Activated CD8-positive, alpha-beta T cell treated with anti-CD3 and anti-CD28 coated beads, Interleukin-2, amount 10 ng/mL, durations not matched to agents 7 days and 5 days (primary cell): ENCODE measurements around the gene MACROH2A2. TPM values are rescaled to one million over a fixed set of nuclear protein-coding genes. Genes with fewer than 3 reads are reported as not detected.
A peak's percentile ranks its signal among the peaks of the same experiment; 100 is the strongest.

Source experiments
- ATAC-seq: fragments of 150-1000 bp; cut with Tn5 transposase; one replicate; pipeline ENCODE4 v1.10.0; 2021; ENCODE audit warnings: moderate library complexity
- CTCF ChIA-PET: fragments of 350-600 bp; sonication (Branson Sonifier 250); formaldehyde crosslinking; loops from one replicate; lab custom pipeline; 2021; ENCODE audit warnings: antibody characterized with exemption; lab: Charles Lee
- POLR2A ChIA-PET: fragments of 350-600 bp; sonication (Branson Sonifier 250); formaldehyde crosslinking; loops from one replicate; lab custom pipeline; 2021; ENCODE audit warnings: antibody characterized with exemption; lab: Charles Lee
- DNase-seq: peaks from one replicate; pipeline ENCODE4 v3.0.0-alpha.2; 2020
- H3K27ac Mint-ChIP-seq: one replicate; pipeline ENCODE4 v1.8.0; 2021; ENCODE audit warnings: mild to moderate bottlenecking, mixed read lengths
- H3K27me3 Mint-ChIP-seq: one replicate; pipeline ENCODE4 v1.8.0; 2021; ENCODE audit warnings: low read depth, mixed read lengths
- H3K36me3 Mint-ChIP-seq: one replicate; pipeline ENCODE4 v1.8.0; 2021; ENCODE audit warnings: low read depth, mixed read lengths
- H3K4me1 Mint-ChIP-seq: one replicate; pipeline ENCODE4 v1.8.0; 2021; ENCODE audit warnings: low read depth, mixed read lengths
- H3K4me3 Mint-ChIP-seq: one replicate; pipeline ENCODE4 v1.8.0; 2021; ENCODE audit warnings: mild to moderate bottlenecking, mixed read lengths
- H3K9me3 Mint-ChIP-seq: one replicate; pipeline ENCODE4 v1.8.0; 2022; ENCODE audit warnings: mixed read lengths; ENCODE audit not compliant: insufficient read depth
- total RNA-seq, 2 experiments: library from RNA; stranded (reverse); gene quantifications; one replicate each; pipeline ENCODE4 v1.2.3, GENCODE V29; 2021

MACROH2A2 gene
- total RNA-seq, 2 experiments from 2014 or later, result 6.2 to 7.4 TPM

DNA sequence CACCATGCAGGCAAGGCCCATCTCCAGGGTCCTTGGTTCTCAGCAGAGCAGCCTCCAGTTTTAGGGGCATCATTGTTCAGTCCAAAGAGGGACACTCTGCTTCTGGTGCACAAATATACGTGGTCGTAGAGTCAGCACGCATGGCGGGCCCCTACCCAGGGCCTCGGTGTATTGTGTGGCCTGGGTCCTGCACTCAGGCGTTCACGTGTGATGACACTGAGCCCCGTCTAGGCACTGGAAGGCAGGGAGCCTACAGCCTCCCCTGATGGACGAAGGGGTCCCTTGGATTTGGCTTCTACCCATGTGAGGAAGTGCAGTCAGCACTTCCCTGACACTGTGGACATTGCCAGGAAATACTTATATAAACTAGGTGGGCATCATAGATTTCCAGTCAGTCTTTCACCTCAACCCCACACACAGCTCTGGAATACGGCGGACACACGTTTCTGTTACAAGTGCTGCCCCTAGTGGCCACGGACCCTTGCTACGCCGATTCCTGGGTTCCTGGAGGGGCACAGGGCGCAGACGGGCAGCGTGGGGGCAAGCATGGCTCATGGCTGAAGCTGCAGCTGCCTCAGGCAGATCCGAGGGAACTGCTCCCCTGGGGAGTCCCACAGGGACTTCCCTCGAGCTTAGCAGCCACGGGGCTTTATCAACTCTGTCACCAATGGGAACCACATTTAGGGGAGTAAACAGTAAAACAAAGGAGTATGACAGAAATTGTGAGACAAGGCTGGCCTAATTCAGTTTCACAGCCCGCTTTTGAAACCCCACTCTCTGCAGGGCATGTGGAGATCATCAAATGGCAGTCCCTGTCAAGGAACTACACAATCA, 54.5 kb downstream of the MACROH2A2 start:
- Mint-ChIP-seq H3K27me3 (no peaks in the 10 kb centered on the region), H3K9me3 (no peaks in the 10 kb centered on the region), H3K27ac (no peak overlapping the region), H3K4me3 (no peak overlapping the region), H3K36me3 (peaks cover 18% of the 10 kb centered on the region), H3K4me1 (peaks cover 25% of the 10 kb centered on the region)
- ChIA-PET POLR2A (interaction anchor here (1.6 kb wide), 1 partner anchor 9 kb away, joined by 3 read pairs; no protein-coding TSS in a partner anchor), CTCF (interaction anchor here (0.9 to 6.5 kb wide), 5 partner anchors 9 to 257 kb away, joined by 3 to 66 read pairs (median 6); partner anchors contain the start of gene TYSND1)
- DNase-seq, result no peak
- no peak for ATAC-seq

GRCh38 chr10:70109064-70109729, 56.6 kb downstream of the MACROH2A2 start:
- DNase-seq (no peak), ATAC-seq (no peak)
- ChIA-PET CTCF (interaction anchor here (0.7 to 1.0 kb wide), 2 partner anchors 9 to 57 kb away, joined by 3 to 4 read pairs; partner anchors contain the start of gene MACROH2A2), POLR2A (no interaction called here)
- Mint-ChIP-seq H3K9me3 (no peaks in the 10 kb centered on the region), H3K36me3 (peaks cover 26% of the 10 kb centered on the region), H3K27me3 (no peaks in the 10 kb centered on the region), H3K4me3 (no peak overlapping the region), H3K4me1 (peaks cover 31% of the 10 kb centered on the region), H3K27ac (no peak overlapping the region)

- Mint-ChIP-seq H3K27ac (peak overlapping the region; percentile 30), H3K36me3 (peaks cover 23% of the 10 kb centered on the region), H3K4me1 (peaks cover 27% of the 10 kb centered on the region), H3K4me3 (no peak overlapping the region), H3K9me3 (no peaks in the 10 kb centered on the region), H3K27me3 (no peaks in the 10 kb centered on the region)
- CTCF ChIA-PET, result interaction anchor here (1.6 kb wide), 1 partner anchor 16 kb away, joined by 3 read pairs; no protein-coding TSS in a partner anchor
- POLR2A ChIA-PET, result no interaction called here
- DNase-seq (no peak), ATAC-seq (no peak)
These were observed 58.9 kb downstream of the MACROH2A2 start for GRCh38 chr10:70111496-70111895.

GRCh38 chr10:70112071-70112470, 59.4 kb downstream of the MACROH2A2 start:
- ATAC-seq (no peak), DNase-seq (no peak)
- no peaks in the 10 kb centered on the region for H3K27me3 Mint-ChIP-seq
- POLR2A ChIA-PET, result no interaction called here
- CTCF ChIA-PET, result interaction anchor here (1.6 kb wide), 1 partner anchor 34 kb away, joined by 7 read pairs; the partner anchor contains the start of gene TYSND1
- H3K4me3 Mint-ChIP-seq, result no peak overlapping the region
- H3K4me1 Mint-ChIP-seq, result peaks cover 30% of the 10 kb centered on the region
- H3K36me3 Mint-ChIP-seq, result peaks cover 21% of the 10 kb centered on the region
- peak overlapping the region; percentile 30 for H3K27ac Mint-ChIP-seq
- H3K9me3 Mint-ChIP-seq, result no peaks in the 10 kb centered on the region

DNA sequence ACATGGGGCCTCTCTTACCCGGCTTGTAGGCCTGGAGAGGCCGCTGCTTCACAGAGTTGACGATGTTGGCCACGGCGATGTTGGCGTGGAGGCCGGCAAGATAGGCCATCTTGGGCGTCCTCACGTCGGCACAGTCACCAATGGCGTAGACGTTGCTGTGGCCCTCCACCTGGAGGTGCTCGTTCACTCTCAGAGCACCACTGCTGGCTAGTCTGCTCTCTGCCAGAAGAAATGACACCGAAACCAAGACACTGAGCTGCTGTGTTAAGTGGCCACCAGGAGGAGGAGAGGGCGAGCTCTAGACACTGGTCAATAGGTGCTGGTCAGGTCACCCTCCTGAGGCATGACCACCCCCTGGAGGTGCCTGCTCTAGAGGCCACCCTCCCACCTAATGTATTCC, 62.3 kb downstream of the MACROH2A2 start:
- Mint-ChIP-seq H3K36me3 (peaks cover 16% of the 10 kb centered on the region), H3K27me3 (no peaks in the 10 kb centered on the region), H3K4me1 (peaks cover 24% of the 10 kb centered on the region), H3K27ac (no peak overlapping the region), H3K9me3 (no peaks in the 10 kb centered on the region), H3K4me3 (no peak overlapping the region)
- ATAC-seq, result no peak
- ChIA-PET CTCF (interaction anchor here (1.1 to 6.7 kb wide), 12 partner anchors 10 to 290 kb away, joined by 3 to 105 read pairs (median 17); partner anchors contain the start of genes SAR1A and TYSND1), POLR2A (no interaction called here)
- no peak for DNase-seq

DNA sequence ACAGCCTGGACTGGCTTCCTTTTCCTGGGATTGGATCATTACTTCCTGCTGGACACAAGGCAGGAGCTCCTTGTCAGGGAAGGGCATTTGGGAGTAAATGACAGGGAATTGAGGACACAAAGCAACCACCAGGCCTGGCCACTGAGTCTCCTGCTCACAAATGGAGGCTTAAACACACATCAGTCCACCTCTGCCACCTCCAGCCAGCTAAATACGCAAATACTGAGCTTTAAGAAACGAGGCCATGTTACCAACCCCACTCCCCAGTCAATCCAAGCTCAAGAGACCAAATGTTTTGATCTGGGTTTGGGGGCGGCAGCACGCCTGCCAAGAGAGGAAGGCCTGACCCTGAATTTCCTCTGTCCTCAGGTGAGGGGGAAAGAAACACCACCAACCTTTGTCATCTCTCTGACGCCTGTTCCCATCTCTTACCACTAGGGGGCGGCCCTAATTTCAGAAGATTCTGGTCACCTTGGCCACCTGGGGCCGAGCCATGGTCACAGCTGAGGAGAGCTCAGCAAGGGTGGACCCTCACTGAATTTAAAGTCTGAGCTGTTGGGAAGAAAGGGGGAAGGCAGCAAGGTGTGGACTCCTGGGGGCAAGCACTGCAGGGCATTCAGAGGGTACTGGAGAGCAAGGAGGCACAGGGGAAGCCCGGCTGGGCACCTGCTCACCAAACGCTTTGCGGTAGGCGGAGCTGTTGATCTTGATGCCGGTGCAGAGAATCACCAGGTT, 63.5 kb downstream of the MACROH2A2 start:
- H3K9me3 Mint-ChIP-seq, result no peaks in the 10 kb centered on the region
- ChIA-PET POLR2A (interaction anchor here (1.1 to 2.6 kb wide), 4 partner anchors 10 to 30 kb away, joined by 3 to 9 read pairs (median 4); partner anchors contain the start of gene TYSND1), CTCF (interaction anchor here (0.6 to 6.7 kb wide), 47 partner anchors 10 to 549 kb away, joined by 3 to 105 read pairs (median 4); partner anchors contain the start of genes MACROH2A2, SAR1A and TYSND1)

GRCh38 chr10:70117646-70118045, 65.0 kb downstream of the MACROH2A2 start:
- no peak for ATAC-seq
- no peak overlapping the region for H3K4me3 Mint-ChIP-seq
- H3K27ac Mint-ChIP-seq, result no peak overlapping the region
- no peaks in the 10 kb centered on the region for H3K9me3 Mint-ChIP-seq
- DNase-seq, result no peak
- H3K4me1 Mint-ChIP-seq, result peaks cover 17% of the 10 kb centered on the region
- ChIA-PET POLR2A (interaction anchor here (1.0 to 2.6 kb wide), 2 partner anchors 25 to 28 kb away, joined by 3 to 9 read pairs; partner anchors contain the start of gene TYSND1), CTCF (interaction anchor here (1.2 to 6.7 kb wide), 10 partner anchors 9 to 246 kb away, joined by 4 to 105 read pairs (median 18); partner anchors contain the start of genes AIFM2, SAR1A and TYSND1)
- no peaks in the 10 kb centered on the region for H3K27me3 Mint-ChIP-seq
- peaks cover 23% of the 10 kb centered on the region for H3K36me3 Mint-ChIP-seq

More for the DNA sequence above, 63.5 kb downstream of the MACROH2A2 start:
- DNase-seq, result peak; percentile 72
- H3K27me3 Mint-ChIP-seq, result no peaks in the 10 kb centered on the region
- H3K4me1 Mint-ChIP-seq, result peaks cover 24% of the 10 kb centered on the region
- H3K27ac Mint-ChIP-seq, result peak overlapping the region; percentile 53
- H3K4me3 Mint-ChIP-seq, result no peak overlapping the region
- ATAC-seq, result peak; percentile 78
- peaks cover 23% of the 10 kb centered on the region for H3K36me3 Mint-ChIP-seq

DNA sequence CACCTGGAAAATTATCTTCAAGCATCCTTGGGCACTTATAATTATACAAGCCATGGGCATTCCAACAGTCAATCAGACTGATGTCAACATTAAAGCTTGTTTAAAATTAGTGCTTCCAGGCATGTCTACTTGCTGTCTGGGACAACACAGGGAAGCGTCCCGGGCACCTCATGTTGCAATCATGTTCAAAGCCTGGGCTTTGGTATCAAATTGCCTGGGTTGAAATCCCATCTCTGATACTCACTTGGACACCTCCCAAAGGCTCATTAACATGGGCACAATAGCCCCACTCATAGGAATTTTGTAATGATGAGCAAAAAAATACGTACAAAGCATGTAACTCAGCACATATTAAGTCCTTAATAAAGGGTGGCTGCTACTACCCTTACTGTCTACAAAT, 65.5 kb downstream of the MACROH2A2 start:
- peaks cover 19% of the 10 kb centered on the region for H3K36me3 Mint-ChIP-seq
- POLR2A ChIA-PET, result no interaction called here

DNA sequence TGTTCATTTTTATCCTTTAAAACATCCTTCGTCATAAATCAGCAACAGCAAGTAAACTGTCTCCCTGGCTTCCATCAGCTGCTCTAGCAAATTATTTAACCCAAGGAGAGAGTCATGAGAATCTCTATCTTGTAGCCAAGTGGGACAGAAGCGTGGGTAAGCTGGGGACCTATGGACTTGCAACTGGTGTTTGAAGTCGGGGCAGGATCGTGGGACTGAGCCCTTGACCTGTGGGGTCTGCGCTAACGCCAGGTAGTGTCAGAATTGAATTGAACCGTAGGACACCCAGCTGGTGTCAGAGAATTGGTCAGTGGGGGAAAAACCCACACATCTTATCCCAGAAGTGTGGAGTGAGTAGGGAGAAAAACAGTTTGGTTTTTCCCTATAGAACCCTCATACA, 66.6 kb downstream of the MACROH2A2 start:
- Mint-ChIP-seq H3K27me3 (no peaks in the 10 kb centered on the region), H3K9me3 (no peaks in the 10 kb centered on the region), H3K4me3 (no peak overlapping the region), H3K36me3 (peaks cover 12% of the 10 kb centered on the region), H3K27ac (no peak overlapping the region), H3K4me1 (peaks cover 15% of the 10 kb centered on the region)
- CTCF ChIA-PET, result interaction anchor here (1.2 to 6.7 kb wide), 4 partner anchors 14 to 102 kb away, joined by 3 to 105 read pairs (median 50); partner anchors contain the start of genes AIFM2 and TYSND1
- no peak for DNase-seq
- POLR2A ChIA-PET, result interaction anchor here (0.9 kb wide), 1 partner anchor 26 kb away, joined by 3 read pairs; no protein-coding TSS in a partner anchor
- no peak for ATAC-seq

More for the DNA sequence above, 65.5 kb downstream of the MACROH2A2 start:
- Mint-ChIP-seq H3K9me3 (no peaks in the 10 kb centered on the region), H3K27me3 (no peaks in the 10 kb centered on the region), H3K4me1 (peaks cover 14% of the 10 kb centered on the region), H3K4me3 (no peak overlapping the region), H3K27ac (no peak overlapping the region)
- DNase-seq, result no peak
- CTCF ChIA-PET, result interaction anchor here (1.2 to 6.7 kb wide), 8 partner anchors 8 to 246 kb away, joined by 3 to 105 read pairs (median 22); partner anchors contain the start of genes AIFM2 and TYSND1
- no peak for ATAC-seq

GRCh38 chr10:70119623-70120022, 67.0 kb downstream of the MACROH2A2 start:
- Mint-ChIP-seq H3K4me1 (peaks cover 19% of the 10 kb centered on the region), H3K4me3 (no peak overlapping the region), H3K36me3 (peaks cover 12% of the 10 kb centered on the region), H3K27me3 (no peaks in the 10 kb centered on the region), H3K9me3 (no peaks in the 10 kb centered on the region), H3K27ac (no peak overlapping the region)
- DNase-seq (no peak), ATAC-seq (no peak)
- ChIA-PET POLR2A (no interaction called here), CTCF (interaction anchor here (6.7 kb wide), 1 partner anchor 26 kb away, joined by 97 read pairs; the partner anchor contains the start of gene TYSND1)
